OCI-LY3 (cell line): ENCODE data around the gene MON2.
"Not testable (repeated sequence)": the region's sequence is repeated elsewhere in the genome, so short reads cannot be mapped to it uniquely, and the experiment has no call there.

ENCODE experiments used
- H2AFZ ChIP-seq: fragments of 200-600, 300-600 bp; shearing (Covaris generic); 2 replicates; pipeline ENCODE4 v1.6.0; 2014; ENCODE audit warnings: antibody characterized with exemption, low read depth, low read length
- H3K27ac ChIP-seq: fragments of 200-600, 300-600 bp; sonication (generic); 2 replicates; pipeline ENCODE4 v1.5.1; 2014; ENCODE audit warnings: mild to moderate bottlenecking, low read length, moderate library complexity, mixed read lengths
- H3K27me3 ChIP-seq: fragments of 200-600, 300-600 bp; sonication (generic); 2 replicates; pipeline ENCODE4 v1.6.1; 2014; ENCODE audit warnings: low read depth, low read length, mixed read lengths
- H3K36me3 ChIP-seq: fragments of 200-600, 300-600 bp; sonication (generic); replicated peaks from 2 replicates; pipeline ENCODE3; 2014; ENCODE audit warnings: low read depth, low read length, mixed read lengths
- H3K4me1 ChIP-seq: fragments of 300-600, 200-600 bp; sonication (generic); 2 replicates; pipeline ENCODE4 v1.6.1; 2014; ENCODE audit warnings: low read length, mixed read lengths
- H3K4me2 ChIP-seq: fragments of 200-600, 300-600 bp; sonication (generic); 2 replicates; pipeline ENCODE4 v1.6.1; 2014; ENCODE audit warnings: low read length, mixed read lengths
- H3K4me3 ChIP-seq: fragments of 300-600, 200-600 bp; sonication (generic); 2 replicates; pipeline ENCODE4 v1.5.1; 2014; ENCODE audit warnings: antibody characterized with exemption, mild to moderate bottlenecking, low read length, moderate library complexity
- H3K79me2 ChIP-seq: fragments of 300-600, 200-600 bp; shearing (Covaris generic); 2 replicates; pipeline ENCODE4 v1.6.1; 2014; ENCODE audit warnings: mild to moderate bottlenecking, low read length, mixed read lengths
- H3K9ac ChIP-seq: fragments of 300-600, 200-600 bp; shearing (Covaris generic); 2 replicates; pipeline ENCODE4 v1.6.0; 2014; ENCODE audit warnings: mild to moderate bottlenecking, low read length, moderate library complexity
- H3K9me3 ChIP-seq: fragments of 200-600, 300-600 bp; shearing (Covaris generic); 2 replicates; pipeline ENCODE4 v1.6.1; 2014; ENCODE audit warnings: low read length, mixed read lengths; ENCODE audit not compliant: insufficient read depth
- H4K20me1 ChIP-seq: fragments of 200-600, 300-600 bp; sonication (generic); 2 replicates; pipeline ENCODE4 v1.6.1; 2016; ENCODE audit warnings: low read length, mixed read lengths; ENCODE audit not compliant: insufficient read depth
- CTCF ChIP-seq: fragments of 200-600, 300-600 bp; sonication (generic); IDR thresholded peaks from 2 replicates; pipeline ENCODE4 v1.5.1; 2014; ENCODE audit warnings: antibody characterized with exemption, low read length, low read depth
- EZH2phosphoT487 ChIP-seq: fragments of 200-600 bp; shearing (Covaris generic); IDR thresholded peaks from 2 replicates; pipeline ENCODE4 v1.6.1; 2018; ENCODE audit warnings: antibody characterized with exemption, mixed run types, low read depth

The MON2 gene

GRCh38 chr12:62542814-62543213 lies 76.2 kb downstream of the MON2 start:
- H3K4me2 ChIP-seq = no peak overlapping the region
- no peak for TF ChIP-seq EZH2phosphoT487
- TF ChIP-seq CTCF = no peak
- no peaks in the 10 kb centered on the region for H3K27me3 ChIP-seq
- H4K20me1 ChIP-seq = no peaks in the 10 kb centered on the region
- H3K36me3 ChIP-seq = peaks cover 12% of the 10 kb centered on the region
- H3K4me3 ChIP-seq = no peak overlapping the region
- H3K27ac ChIP-seq = no peak overlapping the region
- no peaks in the 10 kb centered on the region for H3K79me2 ChIP-seq
- H2AFZ ChIP-seq = no peak overlapping the region
- H3K9me3 ChIP-seq = no peaks in the 10 kb centered on the region
- H3K4me1 ChIP-seq = no peaks in the 10 kb centered on the region
- H3K9ac ChIP-seq = no peak overlapping the region

DNA sequence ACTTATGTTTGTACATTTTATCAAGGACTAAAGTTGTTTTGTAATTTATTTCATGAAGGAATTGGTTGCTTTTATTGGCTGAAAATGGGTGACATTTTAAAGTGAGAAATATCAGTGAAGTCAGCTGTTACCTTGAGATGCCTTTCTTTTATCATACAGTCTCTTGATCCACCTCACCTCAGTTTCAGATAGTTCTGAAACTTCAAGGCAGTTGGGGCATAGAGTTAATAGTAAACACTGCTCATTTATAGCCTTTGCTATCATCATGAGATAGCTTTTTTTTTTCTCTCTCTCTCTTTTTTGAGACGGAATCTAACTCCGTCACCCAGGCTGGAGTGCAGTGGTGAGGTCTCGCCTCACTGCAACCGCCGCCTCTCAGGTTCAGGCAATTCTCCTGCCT lies 76.7 kb downstream of the MON2 start:
- Histone ChIP-seq H3K4me2 (no peak overlapping the region), H2AFZ (no peak overlapping the region), H3K27me3 (no peaks in the 10 kb centered on the region), H4K20me1 (no peaks in the 10 kb centered on the region), H3K27ac (no peak overlapping the region), H3K4me3 (no peak overlapping the region), H3K79me2 (no peaks in the 10 kb centered on the region), H3K4me1 (no peaks in the 10 kb centered on the region), H3K9me3 (no peaks in the 10 kb centered on the region), H3K36me3 (peaks cover 11% of the 10 kb centered on the region), H3K9ac (no peak overlapping the region)
- TF ChIP-seq CTCF = no peak
- no peak for TF ChIP-seq EZH2phosphoT487

DNA sequence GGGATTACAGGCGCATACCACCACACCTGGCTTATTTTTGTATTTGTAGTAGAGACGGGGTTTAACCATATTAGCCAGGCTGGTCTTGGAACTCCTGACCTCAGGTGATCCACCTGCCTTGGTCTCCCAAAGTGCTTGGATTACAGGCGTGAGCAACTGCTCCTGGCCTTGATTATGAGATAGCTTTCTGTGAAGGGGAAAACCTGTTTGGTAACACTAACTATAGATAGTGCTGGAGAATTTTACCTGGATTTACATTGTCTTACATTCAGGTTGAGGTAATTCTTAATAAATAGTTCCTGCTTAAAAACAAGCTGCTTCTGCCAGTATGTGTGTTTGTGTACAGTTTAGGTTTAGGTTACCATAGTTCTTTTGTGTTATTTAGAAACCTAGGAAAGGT lies 77.1 kb downstream of the MON2 start:
- peaks cover 10% of the 10 kb centered on the region for H3K36me3 ChIP-seq
- no peak overlapping the region for H3K4me2 ChIP-seq
- no peaks in the 10 kb centered on the region for H3K79me2 ChIP-seq
- H3K4me1 ChIP-seq = no peaks in the 10 kb centered on the region
- H4K20me1 ChIP-seq = no peaks in the 10 kb centered on the region
- H3K9me3 ChIP-seq = no peaks in the 10 kb centered on the region
- H3K27ac ChIP-seq = no peak overlapping the region
- TF ChIP-seq EZH2phosphoT487 (no peak), CTCF (no peak)
- no peak overlapping the region for H3K9ac ChIP-seq
- H2AFZ ChIP-seq = no peak overlapping the region
- no peak overlapping the region for H3K4me3 ChIP-seq
- no peaks in the 10 kb centered on the region for H3K27me3 ChIP-seq

DNA sequence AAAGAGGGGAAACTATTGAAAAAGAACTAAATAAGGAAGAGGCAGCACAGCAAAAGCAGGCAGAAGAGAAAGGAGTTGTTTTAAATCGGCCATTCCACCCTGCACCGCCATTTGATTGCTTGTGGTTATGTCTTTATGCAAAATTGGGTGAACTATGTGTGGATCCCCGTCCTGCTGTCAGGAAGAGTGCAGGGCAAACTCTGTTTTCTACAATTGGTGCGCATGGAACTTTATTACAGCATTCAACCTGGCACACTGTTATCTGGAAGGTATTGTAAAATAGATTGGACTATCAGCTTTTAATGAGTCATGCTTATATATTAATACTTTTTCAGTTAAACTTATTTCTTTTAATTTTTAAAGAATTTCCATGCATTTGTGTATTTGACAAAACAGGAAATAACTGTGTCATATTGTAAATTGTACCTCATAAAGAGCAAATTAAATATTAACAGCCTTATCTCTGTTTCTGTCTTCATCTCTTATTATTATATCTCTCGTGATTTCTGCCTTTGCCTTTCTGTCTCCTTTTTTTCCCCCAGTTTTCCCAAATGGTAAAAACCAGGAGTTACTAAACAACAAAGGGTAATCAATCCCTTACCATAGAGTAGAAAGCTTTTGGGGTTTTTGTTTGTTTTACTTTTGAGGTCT lies 86.4 kb downstream of the MON2 start:
- Histone ChIP-seq H4K20me1 (no peaks in the 10 kb centered on the region), H3K27me3 (no peaks in the 10 kb centered on the region), H3K9me3 (no peaks in the 10 kb centered on the region), H3K27ac (no peak overlapping the region), H3K79me2 (no peaks in the 10 kb centered on the region), H3K4me3 (no peak overlapping the region), H2AFZ (no peak overlapping the region), H3K9ac (no peak overlapping the region), H3K4me2 (no peak overlapping the region), H3K4me1 (no peaks in the 10 kb centered on the region), H3K36me3 (peaks cover 18% of the 10 kb centered on the region)
- TF ChIP-seq CTCF (no peak), EZH2phosphoT487 (no peak)

- not testable (repeated sequence) for H3K79me2 ChIP-seq, H2AFZ ChIP-seq, H3K9ac ChIP-seq, H4K20me1 ChIP-seq, H3K4me3 ChIP-seq, H3K27ac ChIP-seq, H3K27me3 ChIP-seq, H3K4me1 ChIP-seq, H3K4me2 ChIP-seq, H3K9me3 ChIP-seq
- peaks cover 16% of the 10 kb centered on the region for H3K36me3 ChIP-seq
Measured at GRCh38 chr12:62559366-62559765, 92.7 kb downstream of the MON2 start.
